Activated CD4-positive, CD25-positive, alpha-beta regulatory T cell treated with anti-CD3 and anti-CD28 coated beads, Interleukin-2, amount 50 U/mL, for 72 hours (primary cell): ENCODE results near the gene CNTN6.

ENCODE experiments used
- DNase-seq: peaks from one replicate; pipeline ENCODE4 v3.0.0; 2021

The CNTN6 gene

GRCh38 chr3:1439395-1439794 lies 346.6 kb downstream of the CNTN6 start:
- DNase-seq: no peak

DNA sequence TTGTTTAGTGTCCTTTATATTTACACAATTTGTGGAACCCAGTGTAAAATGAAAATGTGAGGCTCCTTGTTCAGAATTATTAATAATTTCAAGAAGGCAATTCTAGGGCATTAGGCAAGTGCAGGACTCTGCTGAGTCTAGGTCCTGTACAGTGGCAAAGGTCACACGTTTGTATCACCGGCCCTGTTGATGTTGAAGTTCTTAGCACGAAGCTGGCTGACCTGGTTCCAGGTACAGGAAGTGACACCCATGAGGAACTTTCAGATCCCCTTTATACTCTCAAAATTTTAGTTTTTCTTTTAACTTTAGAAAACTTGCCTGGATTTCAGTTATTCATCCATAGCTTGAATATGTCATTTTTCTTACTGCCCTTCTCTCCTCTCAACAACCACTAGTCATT lies 349.4 kb downstream of the CNTN6 start:
- DNase-seq: no peak

GRCh38 chr3:1444195-1444594 lies 351.4 kb downstream of the CNTN6 start:
- DNase-seq: no peak

DNA sequence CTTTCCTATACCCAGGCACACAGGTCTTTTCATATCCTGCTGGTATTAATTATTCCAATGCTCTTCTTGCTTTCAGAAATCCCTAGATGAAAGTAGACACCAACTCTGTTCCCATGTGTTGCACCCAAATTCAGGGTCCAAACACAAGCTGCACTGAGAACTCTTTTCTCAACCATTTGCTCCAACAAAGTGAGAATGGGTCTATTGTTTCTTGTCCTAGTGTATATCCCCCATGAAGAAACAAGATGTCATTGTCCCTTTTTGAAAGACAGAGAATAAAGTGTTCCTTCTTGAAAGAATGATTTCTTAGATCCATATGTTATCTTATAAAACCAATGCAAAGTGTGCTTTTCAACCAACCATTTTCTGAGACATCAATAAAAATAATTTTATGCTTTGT lies 353.7 kb downstream of the CNTN6 start:
- no peak for DNase-seq

DNA sequence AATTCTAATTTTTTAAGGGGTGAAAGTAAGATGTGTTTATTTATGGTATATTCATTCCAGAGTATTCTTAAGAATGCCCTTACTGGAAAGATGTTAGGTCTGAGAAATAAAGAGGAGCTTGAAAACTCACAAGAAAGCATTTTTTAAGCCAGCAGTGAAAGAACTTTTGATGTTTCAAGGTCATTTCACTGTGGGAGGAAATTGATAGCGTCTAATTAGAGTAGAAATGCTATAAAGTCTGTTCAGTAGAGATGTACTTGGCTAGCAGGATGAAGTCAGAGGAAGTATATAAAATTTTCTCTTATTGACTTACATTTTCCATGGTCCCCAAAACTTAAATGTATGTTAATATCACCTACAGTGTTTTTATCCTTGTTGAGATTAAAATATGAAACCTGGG lies 354.6 kb downstream of the CNTN6 start:
- no peak for DNase-seq

DNA sequence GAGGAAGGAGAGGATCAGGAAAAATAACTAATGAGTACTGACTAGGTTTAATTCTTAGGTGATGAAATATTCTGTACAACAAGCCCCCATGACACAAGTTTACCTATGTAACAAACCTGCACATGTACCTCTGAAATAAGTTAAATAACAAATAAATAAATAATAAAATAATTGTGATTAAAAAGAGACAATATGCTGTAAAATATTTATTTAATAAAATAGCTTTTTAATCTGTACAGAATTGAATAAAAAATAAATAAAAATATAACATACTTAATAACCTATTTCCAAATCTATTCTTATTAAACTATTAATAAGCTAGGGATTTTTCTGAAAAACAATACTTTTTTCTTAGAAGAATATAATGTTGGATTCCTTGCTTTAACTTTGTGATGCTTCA lies 355.6 kb downstream of the CNTN6 start:
- no peak for DNase-seq
